Tongue (tissue), 2 donors: ENCODE results near the gene TNRC18. TPM values are rescaled to one million over a fixed set of nuclear protein-coding genes. Genes with fewer than 3 reads are reported as not detected.
A peak's percentile ranks its signal among the peaks of the same experiment; 100 is the strongest.
"Not testable (repeated sequence)": the region's sequence is repeated elsewhere in the genome, so short reads cannot be mapped to it uniquely, and the experiment has no call there.

Experiments used
- DNase-seq: peaks from one replicate; pipeline ENCODE4 v3.0.0-alpha.2; 2015
- total RNA-seq: library from RNA; depleted of rRNA; stranded (reverse); fragments of >200 nt; gene quantifications from one replicate; pipeline ENCODE4 v1.2.3, GENCODE V29; 2014

TNRC18 gene
- total RNA-seq, 1 donor from 2014 or later: 63.0 TPM

- no peak for DNase-seq
These were observed 107.9 kb downstream of the TNRC18 start for GRCh38 chr7:5315761-5316160.

GRCh38 chr7:5314864-5315263, 108.8 kb downstream of the TNRC18 start:
- DNase-seq: no peak

- not testable (repeated sequence) for DNase-seq
These were observed 110.4 kb downstream of the TNRC18 start for GRCh38 chr7:5313076-5313885.

GRCh38 chr7:5312276-5313070, 111.2 kb downstream of the TNRC18 start:
- DNase-seq: not testable (repeated sequence)

GRCh38 chr7:5310822-5311405, 112.7 kb downstream of the TNRC18 start:
- DNase-seq: no peak

GRCh38 chr7:5309146-5309545, 114.5 kb downstream of the TNRC18 start:
- DNase-seq: no peak

- DNase-seq: not testable (repeated sequence)
These were observed 116.2 kb downstream of the TNRC18 start for GRCh38 chr7:5307221-5308142.

GRCh38 chr7:5305050-5305449, 118.6 kb downstream of the TNRC18 start:
- DNase-seq: not testable (repeated sequence)

GRCh38 chr7:5303591-5304505, 119.8 kb downstream of the TNRC18 start:
- DNase-seq: no peak

- no peak for DNase-seq
These were observed 120.6 kb downstream of the TNRC18 start for GRCh38 chr7:5303061-5303460.

GRCh38 chr7:5302577-5302976, 121.1 kb downstream of the TNRC18 start:
- DNase-seq: no peak

- DNase-seq: no peak
These were observed 123.3 kb downstream of the TNRC18 start for GRCh38 chr7:5300366-5300765.

GRCh38 chr7:5296611-5297226, 126.9 kb downstream of the TNRC18 start:
- peak; percentile 66 for DNase-seq

- no peak for DNase-seq
These were observed 127.5 kb downstream of the TNRC18 start for GRCh38 chr7:5296015-5296610.

- DNase-seq: no peak
These were observed 128.3 kb downstream of the TNRC18 start for GRCh38 chr7:5295039-5296014.

- DNase-seq: no peak
These were observed 129.3 kb downstream of the TNRC18 start for GRCh38 chr7:5294169-5294987.

GRCh38 chr7:5291711-5292335, 131.8 kb downstream of the TNRC18 start:
- DNase-seq: not testable (repeated sequence)
